Trophoblast cell (in vitro differentiated cells and primary cell): ENCODE measurements around the gene OCRL.

Experiments used
- DNase-seq, 2 donors: peaks; one replicate each; pipeline ENCODE4 v3.0.0-alpha.2; 2016
- H2AFZ ChIP-seq: 2 replicates; pipeline ENCODE4 v1.6.1; 2013; ENCODE audit warnings: low read length, moderate library complexity, mild to moderate bottlenecking; ENCODE audit not compliant: insufficient read depth, poor library complexity
- H2AK5ac ChIP-seq: 2 replicates; pipeline ENCODE4 v1.6.1; 2013; ENCODE audit warnings: mild to moderate bottlenecking, low read length
- H2BK120ac ChIP-seq: 2 replicates; pipeline ENCODE4 v1.6.1; 2013; ENCODE audit warnings: low read length, mild to moderate bottlenecking, moderate library complexity; ENCODE audit not compliant: insufficient read depth, poor library complexity
- H2BK12ac ChIP-seq: 2 replicates; pipeline ENCODE4 v1.6.1; 2013; ENCODE audit warnings: mild to moderate bottlenecking, low read length, moderate library complexity
- H2BK5ac ChIP-seq: 2 replicates; pipeline ENCODE4 v1.6.1; 2013; ENCODE audit warnings: low read length, low read depth, moderate library complexity, mild to moderate bottlenecking; ENCODE audit not compliant: poor library complexity
- H3K14ac ChIP-seq: 2 replicates; pipeline ENCODE4 v1.6.1; 2013; ENCODE audit warnings: mild to moderate bottlenecking, low read length
- H3K18ac ChIP-seq: 2 replicates; pipeline ENCODE4 v1.6.1; 2013; ENCODE audit warnings: mild to moderate bottlenecking, low read length
- H3K23ac ChIP-seq: 2 replicates; pipeline ENCODE4 v1.6.1; 2013; ENCODE audit warnings: low read length
- H3K27ac ChIP-seq: 2 replicates; pipeline ENCODE4 v1.5.1; 2013; ENCODE audit warnings: low read depth, mild to moderate bottlenecking, inconsistent platforms, low read length, moderate library complexity
- H3K27me3 ChIP-seq: 2 replicates; pipeline ENCODE4 v1.6.1; 2013; ENCODE audit warnings: inconsistent platforms, mild to moderate bottlenecking, low read length, moderate library complexity; ENCODE audit not compliant: insufficient read depth
- H3K36me3 ChIP-seq, 2 experiments: 1 replicate in 1 of 2; 2 replicates in 1 of 2; pipeline ENCODE4 v1.6.1; 2013; ENCODE audit warnings: low read length in 2 of 2, mild to moderate bottlenecking in 2 of 2, moderate library complexity in 1 of 2; ENCODE audit not compliant: insufficient read depth in 2 of 2, control insufficient read depth in 1 of 2
- H3K4ac ChIP-seq: 2 replicates; pipeline ENCODE4 v1.6.1; 2013; ENCODE audit warnings: low read depth, mild to moderate bottlenecking, low read length, moderate library complexity
- H3K4me1 ChIP-seq, 2 experiments: 1 replicate in 1 of 2; 2 replicates in 1 of 2; pipeline ENCODE4 v1.6.1; 2013; ENCODE audit warnings: low read length in 2 of 2, mild to moderate bottlenecking in 2 of 2, moderate library complexity in 1 of 2; ENCODE audit not compliant: insufficient read depth in 2 of 2, control insufficient read depth in 1 of 2
- H3K4me2 ChIP-seq: 2 replicates; pipeline ENCODE4 v1.6.1; 2013; ENCODE audit warnings: inconsistent platforms, mild to moderate bottlenecking, low read length, moderate library complexity
- H3K4me3 ChIP-seq: 2 replicates; pipeline ENCODE4 v1.5.1; 2013; ENCODE audit warnings: mild to moderate bottlenecking, low read depth, low read length, inconsistent platforms
- H3K79me1 ChIP-seq: one replicate; pipeline ENCODE4 v1.6.1; 2013; ENCODE audit warnings: low read length
- H3K79me2 ChIP-seq: 2 replicates; pipeline ENCODE4 v1.6.1; 2013; ENCODE audit warnings: low read length, mild to moderate bottlenecking; ENCODE audit not compliant: control insufficient read depth, insufficient read depth, poor library complexity
- H3K9ac ChIP-seq: 2 replicates; pipeline ENCODE4 v1.6.1; 2013; ENCODE audit warnings: mild to moderate bottlenecking, low read length
- H3K9me3 ChIP-seq: 2 replicates; pipeline ENCODE4 v1.6.1; 2013; ENCODE audit warnings: low read depth, mild to moderate bottlenecking, control low read depth, inconsistent platforms, low read length; ENCODE audit not compliant: insufficient read depth
- H4K12ac ChIP-seq: 2 replicates; pipeline ENCODE4 v1.6.1; 2013; ENCODE audit warnings: low read depth, mild to moderate bottlenecking, low read length, moderate library complexity
- H4K8ac ChIP-seq: 2 replicates; pipeline ENCODE4 v1.6.1; 2013; ENCODE audit warnings: low read depth, mild to moderate bottlenecking, low read length, moderate library complexity
- H4K91ac ChIP-seq: one replicate; pipeline ENCODE4 v1.6.1; 2013; ENCODE audit warnings: low read depth, mild to moderate bottlenecking, low read length, moderate library complexity
- WGBS: extraction: QIAGEN DNeasy Blood & Tissue Kit; methylation state at CpG from one replicate; pipeline ENCODE4 v1.1.7; 2013; ENCODE audit warnings: missing lambda C conversion rate; ENCODE audit not compliant: insufficient read length, insufficient coverage; ENCODE audit errors: extremely low coverage; 5-methylcytosine and 5-hydroxymethylcytosine counted together

Gene OCRL

GRCh38 chrX:129586446-129586845 is 46.4 kb downstream of the OCRL start:
- H4K91ac ChIP-seq = no peak overlapping the region
- H3K27me3 ChIP-seq = no peaks in the 10 kb centered on the region
- no peak overlapping the region for H2BK5ac ChIP-seq
- no peak overlapping the region for H3K9ac ChIP-seq
- H3K4me3 ChIP-seq = no peak overlapping the region
- H2BK12ac ChIP-seq = no peak overlapping the region
- no peak overlapping the region for H3K14ac ChIP-seq
- no peak overlapping the region for H3K18ac ChIP-seq
- H3K4me1 ChIP-seq = peaks cover 5 to 8% of the 10 kb centered on the region in 2 experiments
- DNase-seq = no peak
- no peaks in the 10 kb centered on the region for H3K9me3 ChIP-seq
- no peak overlapping the region for H3K27ac ChIP-seq
- H4K8ac ChIP-seq = no peak overlapping the region
- no peaks in the 10 kb centered on the region for H3K79me2 ChIP-seq
- no peak overlapping the region for H3K4me2 ChIP-seq
- peaks cover 10 to 19% of the 10 kb centered on the region in 2 experiments for H3K36me3 ChIP-seq
- no peak overlapping the region for H3K4ac ChIP-seq
- no peak overlapping the region for H4K12ac ChIP-seq
- H2AFZ ChIP-seq = no peak overlapping the region
- no peak overlapping the region for H2BK120ac ChIP-seq
- no peak overlapping the region for H2AK5ac ChIP-seq
- no CpG with 5 or more reads among the region's 4 CpGs for WGBS
- no peak overlapping the region for H3K23ac ChIP-seq
- no peaks in the 10 kb centered on the region for H3K79me1 ChIP-seq

- H3K4me2 ChIP-seq = no peak overlapping the region
- no peak overlapping the region for H2AK5ac ChIP-seq
- no CpG with 5 or more reads among the region's 4 CpGs for WGBS
- no peak overlapping the region for H4K8ac ChIP-seq
- H3K79me2 ChIP-seq = no peaks in the 10 kb centered on the region
- no peak overlapping the region for H3K4ac ChIP-seq
- H3K4me1 ChIP-seq = peaks cover 5 to 8% of the 10 kb centered on the region in 2 experiments
- H2BK120ac ChIP-seq = no peak overlapping the region
- no peak overlapping the region for H3K23ac ChIP-seq
- no peak overlapping the region for H2AFZ ChIP-seq
- no peaks in the 10 kb centered on the region for H3K79me1 ChIP-seq
- no peak overlapping the region for H3K14ac ChIP-seq
- no peaks in the 10 kb centered on the region for H3K9me3 ChIP-seq
- no peak for DNase-seq
- no peak overlapping the region for H3K18ac ChIP-seq
- no peak overlapping the region for H4K91ac ChIP-seq
- no peak overlapping the region for H2BK12ac ChIP-seq
- H3K4me3 ChIP-seq = no peak overlapping the region
- H3K36me3 ChIP-seq = peaks cover 19 to 25% of the 10 kb centered on the region in 2 experiments
- no peaks in the 10 kb centered on the region for H3K27me3 ChIP-seq
- H2BK5ac ChIP-seq = no peak overlapping the region
- H4K12ac ChIP-seq = no peak overlapping the region
- H3K9ac ChIP-seq = no peak overlapping the region
- no peak overlapping the region for H3K27ac ChIP-seq
Measured at GRCh38 chrX:129590596-129590995, 50.5 kb downstream of the OCRL start.

- H3K4me2 ChIP-seq = no peak overlapping the region
- no peaks in the 10 kb centered on the region for H3K79me1 ChIP-seq
- no peak for DNase-seq
- H3K9ac ChIP-seq = no peak overlapping the region
- H4K8ac ChIP-seq = no peak overlapping the region
- no peaks in the 10 kb centered on the region for H3K9me3 ChIP-seq
- H2AFZ ChIP-seq = no peak overlapping the region
- H3K4me3 ChIP-seq = no peak overlapping the region
- H3K4ac ChIP-seq = no peak overlapping the region
- no peak overlapping the region for H3K14ac ChIP-seq
- H3K18ac ChIP-seq = no peak overlapping the region
- no peak overlapping the region for H4K12ac ChIP-seq
- no peak overlapping the region for H2BK5ac ChIP-seq
- H3K27ac ChIP-seq = no peak overlapping the region
- no peak overlapping the region for H2BK120ac ChIP-seq
- peaks cover 18 to 24% of the 10 kb centered on the region in 2 experiments for H3K36me3 ChIP-seq
- no peaks in the 10 kb centered on the region for H3K79me2 ChIP-seq
- H4K91ac ChIP-seq = no peak overlapping the region
- H2BK12ac ChIP-seq = no peak overlapping the region
- no peaks in the 10 kb centered on the region for H3K27me3 ChIP-seq
- H3K23ac ChIP-seq = no peak overlapping the region
- no peak overlapping the region for H2AK5ac ChIP-seq
- H3K4me1 ChIP-seq = peaks cover 0 to 2% of the 10 kb centered on the region in 2 experiments
Measured at GRCh38 chrX:129593137-129593536, 53.1 kb downstream of the OCRL start.

DNA sequence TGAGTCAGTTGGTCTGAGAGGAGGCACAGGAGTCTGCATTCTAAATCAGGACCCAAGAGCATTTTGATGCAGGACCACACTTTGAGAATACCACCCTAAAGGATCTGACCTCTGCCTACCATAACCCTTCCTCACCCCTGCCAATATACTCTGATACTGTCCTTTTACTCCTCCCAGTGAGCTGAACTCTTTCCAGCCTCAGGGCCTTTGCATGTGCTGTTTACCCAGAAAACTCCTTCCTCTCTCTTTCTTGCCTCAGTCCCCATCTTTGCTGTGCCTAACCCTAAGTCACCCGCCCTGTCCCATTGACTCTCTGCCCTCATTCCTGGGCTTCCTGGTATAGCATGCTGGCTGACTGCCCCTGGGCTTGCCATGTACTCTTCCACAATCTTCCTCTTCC is 54.7 kb downstream of the OCRL start:
- no peak overlapping the region for H4K91ac ChIP-seq
- no peak overlapping the region for H3K9ac ChIP-seq
- no peak overlapping the region for H2AFZ ChIP-seq
- H3K79me2 ChIP-seq = no peaks in the 10 kb centered on the region
- H3K14ac ChIP-seq = no peak overlapping the region
- no peak for DNase-seq
- H3K27me3 ChIP-seq = no peaks in the 10 kb centered on the region
- H3K4me2 ChIP-seq = no peak overlapping the region
- no CpG with 5 or more reads among the region's 1 CpG for WGBS
- no peak overlapping the region for H3K4ac ChIP-seq
- no peak overlapping the region for H2BK5ac ChIP-seq
- H3K4me3 ChIP-seq = no peak overlapping the region
- H2BK12ac ChIP-seq = no peak overlapping the region
- no peak overlapping the region for H3K27ac ChIP-seq
- no peaks in the 10 kb centered on the region for H3K4me1 ChIP-seq
- H2BK120ac ChIP-seq = no peak overlapping the region
- no peak overlapping the region for H4K8ac ChIP-seq
- no peaks in the 10 kb centered on the region for H3K9me3 ChIP-seq
- no peak overlapping the region for H4K12ac ChIP-seq
- no peak overlapping the region for H3K18ac ChIP-seq
- no peaks in the 10 kb centered on the region for H3K79me1 ChIP-seq
- peaks cover 13% of the 10 kb centered on the region in 2 experiments for H3K36me3 ChIP-seq
- no peak overlapping the region for H3K23ac ChIP-seq
- H2AK5ac ChIP-seq = no peak overlapping the region
